ENCODE measurements around the gene KRTAP2-1. TPM values are rescaled to one million over a fixed set of nuclear protein-coding genes. Genes with fewer than 3 reads are reported as not detected.
"Not testable (repeated sequence)": the region's sequence is repeated elsewhere in the genome, so short reads cannot be mapped to it uniquely, and the experiment has no call there.

The KRTAP2-1 gene
- total and polyA plus RNA-seq, 10 donors: not detected

DNA sequence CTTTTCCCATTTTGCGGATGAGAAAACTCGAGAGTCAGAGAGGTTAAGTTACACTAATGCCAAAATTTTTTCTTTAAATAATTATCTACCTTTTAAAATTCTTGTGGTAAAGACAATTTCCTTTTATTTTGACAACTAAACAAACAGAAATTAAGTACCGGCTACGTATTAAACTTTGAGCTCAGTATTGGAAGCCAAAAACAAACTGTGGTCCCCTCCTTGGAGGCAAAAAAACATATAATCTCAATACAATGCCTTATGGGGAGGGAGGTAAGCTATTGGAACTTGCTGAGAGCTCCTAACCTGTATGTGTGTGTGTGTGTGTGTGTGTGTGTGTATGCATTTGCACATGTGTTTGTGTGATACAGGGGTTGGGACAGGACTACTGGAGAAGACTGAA is 16.3 kb upstream of the KRTAP2-1 start:
- intact Hi-C loops (cut with DNase I; ENCODE audit: low total_unique reads): no loop called here
- Histone ChIP-seq H3K4me3 (no peak overlapping the region), H3K9me3 (no peaks in the 10 kb centered on the region), H3K27ac (no peak overlapping the region), H3K27me3 (replicated peaks in 1 of 7) (peaks cover 0 to 30% (median 7%) of the 10 kb centered on the region in 7 donors), H3K36me3 (no peaks in the 10 kb centered on the region), H3K4me1 (no peaks in the 10 kb centered on the region)
- DNase-seq: no peak
- TF ChIP-seq POLR2AphosphoS5 (IDR thresholded peaks at IDR 0.05): no peak
- 81 to 91% (median 86%) methylated on average over 4 of the region's 4 CpGs for WGBS, 5 donors

DNA sequence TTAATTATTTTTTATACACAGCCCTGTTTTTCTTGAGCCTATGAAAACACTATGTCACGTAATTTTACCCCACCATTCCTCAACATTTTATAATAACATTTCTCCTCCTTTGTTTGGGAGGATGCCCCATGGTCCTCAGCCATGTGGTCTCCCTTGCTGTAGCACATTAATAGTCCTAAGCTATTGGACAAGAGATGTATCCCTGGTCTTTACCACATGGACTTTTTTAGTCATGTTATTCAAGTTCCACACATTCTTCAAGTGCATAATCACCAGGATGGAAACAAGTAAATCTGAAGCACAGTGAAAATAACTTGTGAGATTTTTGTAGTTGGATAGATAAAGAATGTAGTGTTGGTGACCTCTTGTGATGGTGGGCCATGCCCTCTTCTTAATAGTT is 14.8 kb upstream of the KRTAP2-1 start:
- Histone ChIP-seq H3K4me3 (no peak overlapping the region), H3K27me3 (replicated peaks in 1 of 7) (peaks cover 0 to 45% (median 7%) of the 10 kb centered on the region in 7 donors), H3K36me3 (no peaks in the 10 kb centered on the region), H3K27ac (no peak overlapping the region), H3K9me3 (peaks cover 0 to 10% (median 3%) of the 10 kb centered on the region in 8 donors), H3K4me1 (no peaks in the 10 kb centered on the region)
- 68 to 85% (median 80%) methylated on average over 1 of the region's 1 CpG for WGBS, 5 donors
- no peak for TF ChIP-seq POLR2AphosphoS5 (IDR thresholded peaks at IDR 0.05)
- TF ChIP-seq, protein P1, sequence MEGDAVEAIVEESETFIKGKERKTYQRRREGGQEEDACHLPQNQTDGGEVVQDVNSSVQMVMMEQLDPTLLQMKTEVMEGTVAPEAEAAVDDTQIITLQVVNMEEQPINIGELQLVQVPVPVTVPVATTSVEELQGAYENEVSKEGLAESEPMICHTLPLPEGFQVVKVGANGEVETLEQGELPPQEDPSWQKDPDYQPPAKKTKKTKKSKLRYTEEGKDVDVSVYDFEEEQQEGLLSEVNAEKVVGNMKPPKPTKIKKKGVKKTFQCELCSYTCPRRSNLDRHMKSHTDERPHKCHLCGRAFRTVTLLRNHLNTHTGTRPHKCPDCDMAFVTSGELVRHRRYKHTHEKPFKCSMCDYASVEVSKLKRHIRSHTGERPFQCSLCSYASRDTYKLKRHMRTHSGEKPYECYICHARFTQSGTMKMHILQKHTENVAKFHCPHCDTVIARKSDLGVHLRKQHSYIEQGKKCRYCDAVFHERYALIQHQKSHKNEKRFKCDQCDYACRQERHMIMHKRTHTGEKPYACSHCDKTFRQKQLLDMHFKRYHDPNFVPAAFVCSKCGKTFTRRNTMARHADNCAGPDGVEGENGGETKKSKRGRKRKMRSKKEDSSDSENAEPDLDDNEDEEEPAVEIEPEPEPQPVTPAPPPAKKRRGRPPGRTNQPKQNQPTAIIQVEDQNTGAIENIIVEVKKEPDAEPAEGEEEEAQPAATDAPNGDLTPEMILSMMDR (IDR thresholded peaks at IDR 0.05 in 8 of 11, conservative IDR thresholded peaks at IDR 0.05 in 3 of 11): no peak
- no peak for TF ChIP-seq POLR2A (IDR thresholded peaks at IDR 0.05)
- DNase-seq: no peak
- intact Hi-C loops (cut with DNase I; ENCODE audit: low total_unique reads): no loop called here

DNA sequence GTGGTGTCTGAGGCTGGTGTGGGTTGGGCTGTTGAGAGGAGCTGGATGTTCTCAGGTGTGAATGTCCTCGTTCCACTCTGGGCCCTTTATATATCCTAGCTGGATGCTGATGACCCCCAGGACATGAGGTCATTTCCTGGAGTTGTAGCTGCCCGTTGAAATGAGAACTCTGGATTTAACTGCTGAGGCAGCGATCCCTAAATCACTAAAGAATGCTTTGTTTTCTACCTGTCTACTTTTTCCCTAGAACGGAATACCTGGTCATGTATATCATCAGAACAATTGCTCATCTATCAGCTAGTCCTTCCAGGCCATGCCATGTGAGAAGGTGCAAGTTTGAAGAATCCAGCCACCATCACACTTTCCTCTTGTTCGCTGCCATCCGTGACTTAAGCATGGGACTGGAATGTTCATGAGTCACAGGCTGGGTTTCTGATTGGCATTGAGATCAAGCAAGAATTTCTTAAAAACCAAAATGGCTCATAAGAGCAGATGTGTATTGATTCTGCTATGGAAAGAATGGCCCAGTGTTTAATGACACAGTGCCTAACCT is 13.0 kb upstream of the KRTAP2-1 start, which contains the start of gene KRTAP2-3:
TSS of gene KRTAP2-3 (minus strand) at position 63 of the 553 bp plus-strand sequence. CDS start 64 bp downstream, outside the sequence.
- H3K4me1 ChIP-seq: no peaks in the 10 kb centered on the region
- H3K36me3 ChIP-seq: no peaks in the 10 kb centered on the region
- peaks cover 0 to 47% (median 7%) of the 10 kb centered on the region in 7 donors for H3K27me3 ChIP-seq (replicated peaks in 1 of 7)
- no peak for DNase-seq
- intact Hi-C loops (cut with DNase I; ENCODE audit: low total_unique reads): no loop called here
- H3K27ac ChIP-seq: no peak within 1 kb of the TSS
- H3K9me3 ChIP-seq: peaks cover 0 to 10% (median 3%) of the 10 kb centered on the region in 8 donors
- H3K4me3 ChIP-seq: no peak within 1 kb of the TSS
- WGBS, 5 donors: 66 to 74% (median 69%) methylated on average over 5 to 6 of the region's 6 CpGs
- TF ChIP-seq, protein P1 (IDR thresholded peaks at IDR 0.05 in 8 of 11, conservative IDR thresholded peaks at IDR 0.05 in 3 of 11): no peak
- TF ChIP-seq POLR2AphosphoS5 (IDR thresholded peaks at IDR 0.05) (no peak), POLR2A (IDR thresholded peaks at IDR 0.05) (no peak)

DNA sequence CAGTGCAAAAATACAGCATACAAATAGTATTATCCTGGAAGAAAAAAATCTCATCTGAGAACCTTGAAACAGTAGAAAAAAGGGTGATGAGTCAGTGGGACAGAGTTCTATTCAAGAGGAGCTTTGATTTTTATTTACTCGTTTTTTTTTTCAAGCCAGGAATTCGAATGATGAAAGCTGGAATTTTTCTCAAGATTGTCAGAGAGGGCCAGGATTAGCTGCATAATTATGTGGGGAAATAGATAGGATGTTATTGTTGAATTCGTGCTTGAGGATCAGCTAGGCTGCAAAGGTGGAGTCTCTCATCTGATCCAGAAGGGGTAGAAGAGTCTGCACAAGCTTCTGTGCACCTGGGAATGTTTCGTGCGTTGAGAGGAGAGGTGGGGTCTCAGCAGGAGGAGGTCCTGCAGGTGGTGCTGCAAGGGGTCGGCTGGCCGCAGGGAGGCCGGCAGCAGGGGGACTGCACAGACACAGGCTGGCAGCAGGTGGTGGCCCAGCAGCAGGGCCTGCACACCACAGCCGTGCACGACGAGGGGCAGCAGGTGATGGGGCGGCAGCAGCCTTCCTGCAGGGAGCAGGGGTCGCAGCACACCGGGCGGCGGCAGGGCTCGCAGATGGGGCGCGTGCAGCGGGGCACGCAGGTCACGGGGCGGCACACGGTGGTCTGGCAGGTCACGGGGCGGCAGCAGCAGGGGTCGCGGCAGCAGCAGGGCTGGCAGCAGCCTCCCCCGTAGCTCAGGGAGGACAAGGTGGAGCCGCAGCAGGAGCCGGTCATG is 12.3 kb upstream of the KRTAP2-1 start:
- H3K27ac ChIP-seq; H3K36me3 ChIP-seq; H3K9me3 ChIP-seq; DNase-seq; H3K4me1 ChIP-seq; intact Hi-C loops (cut with DNase I; ENCODE audit: low total_unique reads); H3K4me3 ChIP-seq: not testable (repeated sequence)
- H3K27me3 ChIP-seq (replicated peaks in 1 of 7): peaks cover 0 to 48% (median 7%) of the 10 kb centered on the region in 7 donors
- WGBS, 5 donors: 34 to 54% (median 42%) methylated on average over 8 to 13 of the region's 31 CpGs

DNA sequence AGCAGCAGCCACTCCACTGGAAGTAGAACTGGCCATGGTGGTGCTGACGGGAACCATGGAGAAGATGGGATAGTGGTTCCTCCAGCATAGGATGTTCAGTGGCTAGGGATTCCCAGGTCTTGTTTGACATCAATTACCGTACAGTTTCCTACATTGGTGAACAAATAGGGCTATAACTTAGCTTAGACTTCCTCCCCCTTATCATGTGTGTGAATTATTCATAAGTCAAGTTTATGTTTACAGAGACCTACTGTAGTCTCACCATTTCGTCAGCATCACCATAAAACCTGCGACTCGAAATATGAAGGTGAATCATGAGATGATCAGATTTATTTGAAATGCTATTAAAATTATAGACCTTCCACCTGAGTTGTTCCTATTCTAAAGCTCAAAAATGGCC is 11.6 kb upstream of the KRTAP2-1 start:
- DNase-seq: no peak
- H3K9me3 ChIP-seq: peaks cover 0 to 10% (median 3%) of the 10 kb centered on the region in 8 donors
- H3K36me3 ChIP-seq: no peaks in the 10 kb centered on the region
- no peak for TF ChIP-seq POLR2AphosphoS5 (IDR thresholded peaks at IDR 0.05)
- H3K4me1 ChIP-seq: no peaks in the 10 kb centered on the region
- WGBS, 5 donors: 90 to 94% (median 92%) methylated on average over 5 of the region's 5 CpGs
- H3K27me3 ChIP-seq (replicated peaks in 1 of 7): peaks cover 0 to 56% (median 7%) of the 10 kb centered on the region in 7 donors
- no peak overlapping the region for H3K4me3 ChIP-seq
- H3K27ac ChIP-seq: no peak overlapping the region
- intact Hi-C loops (cut with DNase I; ENCODE audit: low total_unique reads): no loop called here
